Activated CD8-positive, alpha-beta memory T cell treated with anti-CD3 and anti-CD28 coated beads, Interleukin-2, amount 50 U/mL, for 24 hours (primary cell): ENCODE measurements around the gene SIT1.
"Not testable (repeated sequence)": the region's sequence is repeated elsewhere in the genome, so short reads cannot be mapped to it uniquely, and the experiment has no call there.

Experiments used
- DNase-seq: peaks from one replicate; pipeline ENCODE4 v3.0.0-alpha.2; 2020; ENCODE audit errors: extremely low read depth

The SIT1 gene

GRCh38 chr9:35637427-35637955 lies 13.2 kb downstream of the SIT1 start:
- not testable (repeated sequence) for DNase-seq

DNA sequence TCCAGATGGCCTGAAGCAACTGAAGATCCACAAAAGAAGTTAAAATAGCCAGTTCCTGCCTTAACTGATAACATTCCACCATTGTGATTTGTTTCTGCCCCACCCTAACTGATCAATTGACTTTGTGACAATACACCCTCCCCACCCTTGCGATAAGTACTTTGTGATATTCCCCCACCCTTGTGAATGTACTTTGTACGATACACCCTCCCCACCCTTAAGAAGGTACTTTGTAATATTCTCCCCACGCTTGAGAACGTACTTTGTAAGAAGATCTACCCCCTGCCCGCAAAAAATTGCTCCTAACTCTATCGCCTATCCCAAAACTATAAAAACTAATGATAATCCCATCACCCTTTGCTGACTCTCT lies 13.9 kb downstream of the SIT1 start:
- DNase-seq = not testable (repeated sequence)

- no peak for DNase-seq
These were observed 14.4 kb downstream of the SIT1 start for GRCh38 chr9:35636135-35636876.

- DNase-seq = no peak
These were observed 15.0 kb downstream of the SIT1 start for GRCh38 chr9:35635730-35636129.

- DNase-seq = no peak
These were observed 21.1 kb downstream of the SIT1 start for GRCh38 chr9:35629597-35629996.

- DNase-seq = no peak
These were observed 22.2 kb downstream of the SIT1 start for GRCh38 chr9:35628389-35628991.

DNA sequence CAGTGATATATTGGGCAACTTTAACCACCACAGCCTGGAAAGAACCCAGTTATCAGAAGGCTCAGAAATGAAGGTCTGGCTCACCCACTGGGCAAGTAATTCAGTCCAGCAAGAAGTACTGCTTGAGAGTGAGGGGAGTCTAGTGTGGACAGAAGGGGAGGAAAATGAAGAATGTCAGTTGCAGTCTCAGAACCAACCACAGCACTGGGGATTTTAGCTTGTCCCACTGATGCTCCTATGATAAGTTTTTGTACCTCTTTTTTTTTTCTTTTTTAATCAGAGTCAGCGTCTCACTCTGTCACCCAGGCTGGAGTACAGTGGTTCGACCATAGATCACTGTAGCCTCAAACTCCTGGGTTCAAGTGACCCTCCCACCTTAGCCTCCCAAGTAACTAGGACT lies 23.2 kb downstream of the SIT1 start:
- DNase-seq = no peak

DNA sequence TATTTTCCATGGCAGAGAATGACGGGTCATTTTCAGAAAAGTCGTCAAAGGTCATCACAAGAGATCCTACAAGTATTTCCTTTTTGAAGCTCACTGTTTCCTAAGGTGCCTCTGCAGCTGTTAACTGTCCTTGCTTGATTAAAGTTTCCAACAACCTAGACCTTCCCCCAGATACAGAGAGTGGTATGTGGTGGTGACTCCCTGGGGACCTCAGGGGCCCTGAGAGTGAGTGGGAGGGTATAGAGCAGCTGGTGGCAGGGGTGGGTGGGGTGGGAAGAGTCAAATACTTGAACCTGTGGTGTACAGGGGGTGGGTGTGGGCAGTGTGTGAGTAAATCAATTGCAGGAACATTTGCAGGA lies 31.0 kb downstream of the SIT1 start:
- no peak for DNase-seq

GRCh38 chr9:35618854-35619799 lies 31.6 kb downstream of the SIT1 start:
- DNase-seq = no peak

DNA sequence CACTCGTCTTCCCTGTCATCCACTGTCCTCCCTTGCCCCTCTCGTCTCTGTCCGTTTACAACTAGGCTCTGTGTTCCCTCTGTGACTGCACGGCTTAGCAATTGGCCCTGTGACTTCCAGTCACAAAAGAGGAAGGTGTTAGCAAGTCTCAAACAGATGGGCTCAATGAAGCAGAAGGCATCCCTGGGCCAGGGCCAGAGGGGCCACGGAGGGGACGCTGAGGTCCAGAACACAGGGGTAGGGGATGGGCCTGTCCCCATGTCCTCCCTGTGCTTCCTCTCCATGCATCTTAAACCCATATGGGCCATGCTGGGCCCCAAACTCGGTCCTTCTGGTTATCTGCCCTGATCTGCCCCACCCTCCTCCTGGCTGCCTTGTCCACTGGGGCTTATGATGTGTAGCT lies 32.4 kb downstream of the SIT1 start, which contains the start of gene CD72:
Gene CD72 (minus strand): TSS at position 89 of the 403 bp plus-strand sequence. CDS start 110 bp downstream, outside the sequence.
- DNase-seq = no peak

DNA sequence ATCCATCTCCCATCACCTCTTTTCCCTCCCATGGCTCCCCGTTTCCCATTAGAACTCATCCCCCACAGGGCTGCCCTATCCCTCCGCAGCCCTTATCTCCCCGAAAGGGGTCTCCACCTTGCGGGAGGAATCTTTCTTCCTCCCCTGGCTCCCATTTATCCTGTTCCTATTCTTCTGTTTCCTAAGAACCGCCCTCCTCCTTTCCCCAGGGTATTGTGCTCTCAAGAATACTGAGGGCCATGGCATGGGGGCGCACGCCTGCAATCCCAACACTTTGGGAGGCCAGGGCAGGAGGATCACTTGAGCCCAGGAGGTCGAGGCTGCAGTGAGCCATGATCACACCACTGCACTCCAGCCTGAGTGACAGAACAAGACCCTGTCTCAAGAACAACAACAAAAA lies 33.2 kb downstream of the SIT1 start:
- DNase-seq = no peak

DNA sequence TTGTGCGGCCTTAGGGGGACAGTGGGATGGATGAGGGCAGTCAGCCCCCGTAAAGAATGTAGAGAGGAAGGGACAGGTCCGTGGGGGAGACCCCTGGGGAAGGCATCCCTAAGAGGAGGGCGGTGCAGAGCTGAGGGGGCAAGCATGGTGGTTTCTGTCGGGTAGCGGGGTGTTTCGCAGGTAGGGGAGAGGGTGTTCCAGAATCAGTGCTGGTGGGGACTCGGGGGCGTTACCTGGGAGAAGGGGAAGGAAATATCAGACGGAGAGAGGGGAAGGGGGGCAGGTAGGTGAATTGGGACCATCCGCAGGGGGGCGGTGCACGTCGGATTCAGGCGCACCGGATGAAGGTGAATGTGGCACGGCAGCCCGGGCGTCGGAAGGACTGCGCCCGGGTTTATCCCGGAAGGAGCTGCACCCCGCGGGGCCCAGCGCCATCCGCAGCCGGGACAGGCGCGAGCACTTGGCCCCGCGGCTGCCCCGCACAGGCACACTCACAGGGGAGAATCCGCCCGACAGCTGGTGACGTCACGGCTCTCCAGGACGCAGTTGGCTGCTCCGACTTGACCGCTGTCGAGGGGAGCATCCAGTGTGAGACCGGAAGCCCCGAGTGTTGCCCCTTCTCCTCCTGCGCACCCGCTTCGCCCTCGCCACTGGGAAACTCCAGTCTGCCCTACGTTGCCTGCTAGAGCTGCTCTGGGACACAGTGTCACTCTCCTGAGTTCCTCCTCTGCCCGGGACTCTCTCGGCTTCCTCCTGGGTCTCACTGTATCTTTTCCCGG lies 33.9 kb downstream of the SIT1 start:
- DNase-seq = peak; percentile 37

DNA sequence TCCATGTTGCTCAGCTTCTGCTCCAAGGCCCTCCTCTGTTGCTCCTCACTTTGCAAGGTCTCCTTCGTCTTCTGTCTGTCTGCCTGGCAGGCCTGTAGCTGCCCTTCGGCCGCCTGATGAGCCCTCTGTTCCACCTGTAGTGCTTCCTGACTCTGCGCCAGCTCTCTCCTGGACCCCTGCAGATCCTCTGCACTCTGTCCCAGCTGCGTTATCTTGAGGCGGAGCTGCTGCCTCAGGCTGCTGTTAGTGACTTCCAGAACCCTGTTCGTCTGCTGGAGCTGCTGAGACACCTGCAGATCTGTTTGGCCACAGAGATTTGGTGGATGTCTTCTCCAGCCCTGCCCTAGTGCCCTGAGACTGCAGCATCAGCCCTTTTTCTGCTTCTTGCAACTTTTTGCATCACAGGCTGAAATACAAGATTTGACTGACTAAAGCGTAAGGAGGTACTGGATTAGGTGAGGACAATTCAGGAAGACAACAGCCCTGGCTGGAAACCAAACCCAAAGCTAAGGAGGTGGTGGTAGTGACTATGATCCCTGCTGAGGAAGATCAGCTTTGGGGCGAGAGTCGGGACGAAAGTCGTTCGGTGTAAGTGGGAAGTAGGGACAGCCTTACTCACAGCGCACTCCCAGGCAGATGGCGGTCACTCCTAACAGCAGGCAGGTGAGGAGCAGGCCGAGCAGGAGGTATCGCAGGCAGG lies 34.6 kb downstream of the SIT1 start:
- no peak for DNase-seq

DNA sequence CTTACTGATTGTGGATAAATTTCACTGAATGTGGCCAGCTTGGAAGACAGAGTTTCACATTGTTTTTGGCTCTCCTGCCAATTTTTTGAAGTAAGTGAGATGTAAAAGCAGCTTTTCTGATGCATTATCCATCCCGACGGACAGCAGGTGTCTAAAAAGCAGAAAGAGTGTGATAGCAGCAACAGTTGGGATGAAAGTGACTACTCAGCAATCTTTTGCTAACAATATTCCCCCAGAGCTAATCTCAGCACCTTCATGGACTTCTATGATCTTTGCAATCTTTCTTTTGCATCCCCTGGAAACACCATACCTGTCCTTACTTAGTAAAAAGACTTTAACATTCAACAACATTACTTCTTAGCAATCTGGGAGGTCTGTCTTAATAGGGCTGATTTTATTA lies 37.9 kb downstream of the SIT1 start:
- DNase-seq = no peak

- not testable (repeated sequence) for DNase-seq
These were observed 38.7 kb downstream of the SIT1 start for GRCh38 chr9:35612066-35612465.

GRCh38 chr9:35611230-35611797 lies 39.4 kb downstream of the SIT1 start:
- no peak for DNase-seq

DNA sequence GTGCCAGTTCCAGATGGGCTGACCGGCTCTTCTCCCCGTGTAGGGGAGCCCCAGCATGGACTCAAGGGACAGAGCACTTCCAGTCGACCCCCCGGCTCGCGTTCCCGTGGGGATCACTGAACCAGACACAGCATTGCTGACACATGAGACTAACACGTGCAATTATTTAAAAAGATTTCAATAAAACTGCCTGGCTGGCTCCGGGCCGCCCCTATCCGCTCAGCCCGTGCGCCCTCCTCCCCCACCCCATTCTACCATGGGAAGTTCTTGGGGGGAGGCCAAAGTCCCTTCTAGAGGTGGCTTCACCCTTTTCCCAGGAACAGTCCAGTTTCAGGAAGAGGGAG lies 40.9 kb downstream of the SIT1 start:
- DNase-seq = no peak

GRCh38 chr9:35609001-35609819 lies 41.5 kb downstream of the SIT1 start:
- no peak for DNase-seq

DNA sequence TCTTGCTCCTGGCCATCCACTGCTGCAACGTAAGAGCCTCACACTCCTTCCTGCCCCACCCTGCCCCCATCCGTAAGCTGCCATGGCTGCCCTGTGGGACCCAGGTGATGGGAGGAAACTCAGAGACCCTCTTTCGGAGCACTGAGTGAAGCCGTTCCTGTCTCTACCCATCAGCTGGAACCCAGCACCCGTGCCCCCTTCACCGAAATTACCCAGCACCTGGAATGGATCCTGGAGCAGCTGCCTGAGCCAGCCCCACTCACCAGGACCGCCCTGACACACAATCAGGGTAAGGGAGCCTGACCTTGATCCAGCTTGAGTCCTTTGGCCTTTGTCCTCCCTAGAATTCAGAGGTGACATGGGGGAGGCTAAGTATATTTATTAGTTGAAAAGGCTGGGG lies 42.5 kb downstream of the SIT1 start:
- no peak for DNase-seq

DNA sequence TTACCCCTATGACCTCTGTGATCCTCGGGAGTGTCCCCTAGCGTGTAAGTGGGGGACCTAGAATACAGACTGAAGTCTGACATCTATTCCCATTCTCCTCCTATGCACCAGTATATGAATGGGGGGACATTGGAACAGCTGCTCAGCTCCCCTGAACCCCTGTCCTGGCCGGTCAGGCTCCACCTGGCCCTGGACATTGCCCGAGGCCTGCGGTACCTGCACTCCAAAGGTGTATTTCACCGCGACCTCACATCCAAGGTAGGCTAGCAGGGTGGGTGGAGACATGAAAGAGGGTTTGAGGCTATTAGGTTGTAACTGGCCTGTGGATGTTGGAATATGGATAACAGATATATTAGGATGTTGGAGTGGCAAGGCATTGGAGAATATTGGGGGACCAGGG lies 44.0 kb downstream of the SIT1 start:
- no peak for DNase-seq
